Ascending aorta (tissue), 2 donors: ENCODE measurements around the gene PSMB2. TPM values are rescaled to one million over a fixed set of nuclear protein-coding genes. Genes with fewer than 3 reads are reported as not detected.

Experiments
- DNase-seq, 2 donors: peaks; one replicate each; pipeline ENCODE4 v3.0.0-alpha.2; 2019; ENCODE audit warnings: low spot score in 2 of 2
- H3K27ac ChIP-seq, 2 donors: fragments of 200-600 bp; sonication (generic); one replicate each; pipeline ENCODE4 v1.5.1; 2016 to 2017; ENCODE audit warnings: mild to moderate bottlenecking in 1 of 2
- H3K27me3 ChIP-seq: fragments of 200-600 bp; sonication (generic); one replicate; pipeline ENCODE4 v1.5.1; 2017
- H3K36me3 ChIP-seq, 2 donors: fragments of 200-600 bp; sonication (generic); one replicate each; pipeline ENCODE4 v1.5.1; 2016
- H3K4me1 ChIP-seq, 2 donors: fragments of 200-600 bp; sonication (generic); one replicate each; pipeline ENCODE4 v1.5.1; 2016 to 2017; ENCODE audit warnings: mild to moderate bottlenecking in 1 of 2
- H3K4me3 ChIP-seq, 2 donors: fragments of 200-600 bp; sonication (generic); one replicate each; pipeline ENCODE4 v1.5.1; 2016 to 2017; ENCODE audit warnings: mild to moderate bottlenecking in 1 of 2
- H3K9me3 ChIP-seq, 2 donors: fragments of 200-600 bp; sonication (generic); one replicate each; pipeline ENCODE4 v1.5.1; 2016
- CTCF ChIP-seq, 3 experiments: fragments of 200-600 bp in 2 of 3; fragments of 450-650 bp in 1 of 3; sonication (generic) in 2 of 3; IDR thresholded peaks; one replicate each; pipeline ENCODE4 v1.5.1; 2016 to 2019; ENCODE audit warnings: antibody characterized with exemption in 3 of 3, mild to moderate bottlenecking in 1 of 3, moderate library complexity in 1 of 3
- intact Hi-C: fragments of 100-400 bp; cut with DNase I; formaldehyde crosslinking; loops from one replicate; pipeline ENCODE4 v1.15.1; 2023
- total RNA-seq: library from RNA; depleted of rRNA; stranded (reverse); fragments of >200 nt; gene quantifications from one replicate; pipeline ENCODE4 v1.1.0, GENCODE V29; 2016

The PSMB2 gene
- total RNA-seq, 1 donor from 2014 or later: 54.0 TPM

- Histone ChIP-seq H3K4me1 (no peaks in the 10 kb centered on the region), H3K4me3 (no peak overlapping the region), H3K9me3 (no peaks in the 10 kb centered on the region), H3K27ac (no peak overlapping the region), H3K36me3 (no peaks in the 10 kb centered on the region), H3K27me3 (no peaks in the 10 kb centered on the region)
- TF ChIP-seq CTCF (IDR thresholded peaks at IDR 0.05): no peak
- intact Hi-C loops: no loop called here
- DNase-seq: no peak
Observed at GRCh38 chr1:35663434-35663833, 22.1 kb upstream of the PSMB2 start.

- Histone ChIP-seq H3K36me3 (no peaks in the 10 kb centered on the region), H3K4me1 (no peaks in the 10 kb centered on the region)
Observed at GRCh38 chr1:35661474-35661795, 20.1 kb upstream of the PSMB2 start.

GRCh38 chr1:35660581-35661473 lies 19.5 kb upstream of the PSMB2 start:
- DNase-seq: no peak
- Histone ChIP-seq H3K9me3 (no peaks in the 10 kb centered on the region), H3K27ac (no peak overlapping the region), H3K4me3 (no peak overlapping the region), H3K4me1 (no peaks in the 10 kb centered on the region), H3K36me3 (no peaks in the 10 kb centered on the region), H3K27me3 (no peaks in the 10 kb centered on the region)
- intact Hi-C loops: no loop called here
- no peak for TF ChIP-seq CTCF (IDR thresholded peaks at IDR 0.05)

More at GRCh38 chr1:35661474-35661795, 20.1 kb upstream of the PSMB2 start:
- H3K9me3 ChIP-seq: no peaks in the 10 kb centered on the region
- no peaks in the 10 kb centered on the region for H3K27me3 ChIP-seq
- TF ChIP-seq CTCF (IDR thresholded peaks at IDR 0.05): no peak
- intact Hi-C loops: no loop called here
- no peak for DNase-seq
- no peak overlapping the region for H3K4me3 ChIP-seq
- H3K27ac ChIP-seq: no peak overlapping the region

- intact Hi-C loops: no loop called here
- no peaks in the 10 kb centered on the region for H3K9me3 ChIP-seq
- no peak overlapping the region for H3K4me3 ChIP-seq
- DNase-seq: no peak
- H3K27ac ChIP-seq: no peak overlapping the region
- no peaks in the 10 kb centered on the region for H3K27me3 ChIP-seq
- TF ChIP-seq CTCF (IDR thresholded peaks at IDR 0.05): no peak
- no peaks in the 10 kb centered on the region for H3K36me3 ChIP-seq
- no peaks in the 10 kb centered on the region for H3K4me1 ChIP-seq
Observed at GRCh38 chr1:35659589-35659988, 18.3 kb upstream of the PSMB2 start.

- Histone ChIP-seq H3K36me3 (no peaks in the 10 kb centered on the region), H3K27me3 (no peaks in the 10 kb centered on the region), H3K4me3 (no peak overlapping the region), H3K9me3 (no peaks in the 10 kb centered on the region), H3K4me1 (no peaks in the 10 kb centered on the region), H3K27ac (no peak overlapping the region)
- DNase-seq: no peak
- no peak for TF ChIP-seq CTCF (IDR thresholded peaks at IDR 0.05)
- intact Hi-C loops: no loop called here
Observed at GRCh38 chr1:35657851-35658250, 16.5 kb upstream of the PSMB2 start.
